ENCODE measurements around the gene KNDC1. TPM values are rescaled to one million over a fixed set of nuclear protein-coding genes. Genes with fewer than 3 reads are reported as not detected.

Gene KNDC1
- total RNA-seq, 2 donors from 2014 or later: 0.59 to 1.8 TPM

GRCh38 chr10:133235932-133236331 is 75.9 kb downstream of the KNDC1 start:
- Histone ChIP-seq H3K27ac (no peak overlapping the region), H3K4me1 (peaks cover 0 to 33% of the 10 kb centered on the region in 2 donors), H3K27me3 (peaks cover 6 to 31% of the 10 kb centered on the region in 2 donors), H3K9me3 (no peaks in the 10 kb centered on the region), H3K36me3 (no peaks in the 10 kb centered on the region), H3K4me3 (peak overlapping the region in 1 of 2 donors; percentile 42)
- TF ChIP-seq, protein P1, sequence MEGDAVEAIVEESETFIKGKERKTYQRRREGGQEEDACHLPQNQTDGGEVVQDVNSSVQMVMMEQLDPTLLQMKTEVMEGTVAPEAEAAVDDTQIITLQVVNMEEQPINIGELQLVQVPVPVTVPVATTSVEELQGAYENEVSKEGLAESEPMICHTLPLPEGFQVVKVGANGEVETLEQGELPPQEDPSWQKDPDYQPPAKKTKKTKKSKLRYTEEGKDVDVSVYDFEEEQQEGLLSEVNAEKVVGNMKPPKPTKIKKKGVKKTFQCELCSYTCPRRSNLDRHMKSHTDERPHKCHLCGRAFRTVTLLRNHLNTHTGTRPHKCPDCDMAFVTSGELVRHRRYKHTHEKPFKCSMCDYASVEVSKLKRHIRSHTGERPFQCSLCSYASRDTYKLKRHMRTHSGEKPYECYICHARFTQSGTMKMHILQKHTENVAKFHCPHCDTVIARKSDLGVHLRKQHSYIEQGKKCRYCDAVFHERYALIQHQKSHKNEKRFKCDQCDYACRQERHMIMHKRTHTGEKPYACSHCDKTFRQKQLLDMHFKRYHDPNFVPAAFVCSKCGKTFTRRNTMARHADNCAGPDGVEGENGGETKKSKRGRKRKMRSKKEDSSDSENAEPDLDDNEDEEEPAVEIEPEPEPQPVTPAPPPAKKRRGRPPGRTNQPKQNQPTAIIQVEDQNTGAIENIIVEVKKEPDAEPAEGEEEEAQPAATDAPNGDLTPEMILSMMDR (IDR thresholded peaks at IDR 0.05): no peak
- no peak for DNase-seq (ENCODE audit: low spot score)

DNA sequence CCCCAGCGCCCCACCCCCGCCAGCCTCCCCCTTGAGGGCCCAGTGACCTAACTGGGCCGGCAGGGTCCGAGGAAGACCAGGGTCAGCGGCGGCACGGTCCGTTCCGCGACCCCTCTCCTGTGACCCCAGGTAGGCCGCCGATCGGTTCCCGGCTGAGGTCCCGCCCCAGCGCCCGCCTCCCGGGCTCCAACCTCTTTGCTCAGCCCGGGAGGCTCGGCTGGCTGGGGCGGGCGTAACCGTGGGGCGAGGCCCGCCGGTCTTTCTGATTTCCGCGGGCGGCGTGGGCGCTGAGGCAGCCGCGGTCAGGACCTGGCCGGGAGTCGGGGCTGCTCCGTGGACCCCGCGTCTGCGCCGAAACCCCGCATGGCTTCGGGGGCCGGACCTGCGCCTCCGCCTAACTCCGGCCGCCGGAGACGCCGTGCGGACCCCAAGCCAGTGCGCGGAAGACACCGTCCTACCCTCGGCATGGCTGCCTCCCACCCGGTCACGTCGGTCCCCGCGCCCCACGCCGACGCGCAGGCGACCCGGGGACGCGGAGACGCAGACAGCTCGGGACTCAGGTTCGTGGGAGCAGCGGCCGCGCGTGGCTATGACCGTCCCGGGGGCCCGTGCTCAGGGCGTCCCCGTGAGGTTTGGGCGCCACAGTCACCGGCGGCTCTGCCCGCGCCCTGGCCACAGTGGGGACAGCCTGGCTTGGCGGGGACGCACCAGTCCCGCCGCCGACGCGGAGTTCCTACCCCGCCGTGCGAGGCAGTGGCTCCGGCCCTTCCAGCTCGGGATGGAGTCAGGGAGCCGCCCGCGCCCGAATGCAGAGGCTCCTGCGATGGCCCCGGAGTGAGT is 76.6 kb downstream of the KNDC1 start:
- no peak for DNase-seq (ENCODE audit: low spot score)

DNA sequence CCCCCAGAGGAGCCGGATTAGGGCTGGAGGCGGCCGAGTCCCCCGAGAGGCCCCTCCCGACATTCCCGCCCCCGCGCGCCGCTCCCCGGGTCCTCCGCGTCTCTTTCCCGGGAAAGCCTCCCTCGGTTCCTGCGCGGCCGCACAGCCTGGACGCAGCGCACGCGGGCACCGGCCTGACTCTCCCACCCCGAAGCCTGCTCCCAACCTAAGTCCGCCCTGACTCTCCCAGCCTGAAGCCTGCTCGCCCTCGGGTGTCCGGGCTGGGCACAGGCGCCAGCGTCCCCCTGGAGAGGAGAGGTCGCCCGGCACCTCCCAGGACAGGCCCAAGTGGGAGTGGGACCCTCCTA is 77.2 kb downstream of the KNDC1 start:
- Histone ChIP-seq H3K27ac (no peak overlapping the region), H3K9me3 (no peaks in the 10 kb centered on the region), H3K4me3 (peak overlapping the region in 1 of 2 donors; percentile 42), H3K4me1 (peaks cover 0 to 33% of the 10 kb centered on the region in 2 donors), H3K36me3 (no peaks in the 10 kb centered on the region), H3K27me3 (peaks cover 6 to 31% of the 10 kb centered on the region in 2 donors)
- TF ChIP-seq, protein P1 (IDR thresholded peaks at IDR 0.05): no peak
- no peak for DNase-seq (ENCODE audit: low spot score)

More for the DNA sequence above, 76.6 kb downstream of the KNDC1 start:
- Histone ChIP-seq H3K36me3 (no peaks in the 10 kb centered on the region), H3K27ac (no peak overlapping the region), H3K9me3 (no peaks in the 10 kb centered on the region), H3K4me3 (peak overlapping the region in 1 of 2 donors; percentile 42), H3K4me1 (peaks cover 0 to 33% of the 10 kb centered on the region in 2 donors), H3K27me3 (peaks cover 6 to 31% of the 10 kb centered on the region in 2 donors)
- TF ChIP-seq, protein P1 (IDR thresholded peaks at IDR 0.05): no peak

DNA sequence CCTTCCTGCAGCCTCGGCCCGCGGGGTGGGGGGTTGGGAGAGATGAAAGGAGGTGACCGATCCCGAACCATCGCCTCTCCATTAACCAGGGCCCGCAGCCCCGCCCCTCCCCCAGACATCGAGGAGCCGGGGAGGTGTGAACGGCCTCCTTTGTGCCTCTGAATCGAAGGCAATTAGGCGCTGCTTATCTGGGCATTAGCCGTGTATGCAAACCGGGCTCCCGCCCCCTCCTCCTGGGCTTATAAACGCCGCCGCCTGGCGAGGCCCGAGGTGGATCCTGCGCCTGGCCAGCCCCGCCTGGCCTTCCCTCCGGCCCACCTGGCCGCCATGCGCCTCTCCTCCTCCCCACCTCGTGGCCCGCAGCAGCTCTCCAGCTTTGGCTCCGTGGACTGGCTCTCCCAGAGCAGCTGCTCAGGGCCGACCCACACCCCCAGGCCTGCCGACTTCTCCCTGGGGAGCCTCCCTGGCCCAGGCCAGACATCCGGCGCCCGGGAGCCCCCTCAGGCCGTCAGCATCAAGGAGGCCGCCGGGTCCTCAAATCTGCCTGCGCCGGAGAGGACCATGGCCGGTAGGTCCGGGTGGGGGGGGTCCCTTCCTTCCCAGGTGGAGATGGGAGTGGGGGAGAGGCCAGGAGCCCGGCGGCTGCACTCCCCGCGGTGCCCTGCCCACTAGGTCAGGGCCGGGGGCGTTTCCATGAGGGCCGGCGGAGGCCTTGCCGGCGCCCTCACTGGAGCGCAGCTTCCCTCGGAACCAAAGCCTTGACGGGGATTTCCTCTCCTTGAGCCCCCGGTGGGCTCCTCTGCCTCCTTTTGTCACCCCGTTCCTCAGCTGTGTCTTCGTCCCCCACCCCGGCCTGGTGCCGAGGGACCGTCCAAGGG is 77.8 kb downstream of the KNDC1 start, which contains the start of gene VENTX:
VENTX (plus strand) TSS at position 268 of the 878 bp plus-strand sequence; CDS start at position 328, 60 bp downstream.
- no peaks in the 10 kb centered on the region for H3K36me3 ChIP-seq
- H3K4me1 ChIP-seq: peaks cover 0 to 33% of the 10 kb centered on the region in 2 donors
- peaks cover 6 to 31% of the 10 kb centered on the region in 2 donors for H3K27me3 ChIP-seq
- H3K9me3 ChIP-seq: no peaks in the 10 kb centered on the region
- H3K27ac ChIP-seq: no peak within 1 kb of the TSS
- peak within 1 kb of the TSS in 1 of 2 donors; percentile 42 for H3K4me3 ChIP-seq
- DNase-seq (ENCODE audit: low spot score): no peak
- TF ChIP-seq, protein P1 (IDR thresholded peaks at IDR 0.05): no peak

- Histone ChIP-seq H3K27me3 (peaks cover 6 to 31% of the 10 kb centered on the region in 2 donors), H3K4me3 (no peak overlapping the region), H3K27ac (no peak overlapping the region), H3K9me3 (no peaks in the 10 kb centered on the region), H3K36me3 (no peaks in the 10 kb centered on the region), H3K4me1 (peaks cover 0 to 33% of the 10 kb centered on the region in 2 donors)
- TF ChIP-seq, protein P1 (IDR thresholded peaks at IDR 0.05): no peak
- no peak for DNase-seq (ENCODE audit: low spot score)
Measured at GRCh38 chr10:133238466-133238804, 78.4 kb downstream of the KNDC1 start.
